Dedifferentiated amniotic fluid mesenchymal stem cell (primary cell): Measurements from ENCODE around the gene LSM5.

Experiments used
- DNase-seq: peaks from one replicate; pipeline ENCODE4 v3.0.0-alpha.2; 2016; ENCODE audit errors: extremely low spot score

LSM5 gene

DNA sequence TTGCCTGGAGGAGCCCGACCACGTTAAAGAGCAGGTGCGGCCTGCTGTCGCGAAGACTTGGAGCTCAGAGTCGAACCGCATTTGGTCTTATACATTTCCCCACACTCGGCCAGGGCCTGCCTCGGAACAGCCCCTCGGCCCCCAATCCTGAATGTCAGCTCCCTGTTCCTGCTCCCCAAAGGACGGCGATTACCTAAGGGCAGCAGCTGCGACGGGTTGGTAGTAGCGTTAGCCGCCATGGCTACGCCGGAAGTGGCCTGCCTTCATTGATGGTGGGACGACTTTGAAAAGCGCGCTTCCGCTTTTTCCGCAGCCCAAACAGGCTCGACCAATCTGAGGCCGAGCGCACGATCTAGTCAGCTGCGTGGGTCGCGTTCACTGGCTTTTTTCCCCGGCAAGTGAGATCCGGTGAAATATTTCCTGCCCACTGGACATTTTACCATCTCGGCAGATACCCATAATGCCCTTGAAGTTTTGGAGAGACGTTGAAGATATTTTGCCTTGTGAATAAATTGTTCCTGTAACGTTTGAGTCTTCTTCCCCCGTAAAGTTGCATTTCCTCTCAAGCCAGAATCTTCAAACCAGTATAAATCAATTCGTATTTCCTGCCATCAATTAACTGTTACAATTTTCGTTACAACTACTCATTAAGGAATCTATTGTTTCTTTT is at the start of gene LSM5:
Gene LSM5, minus strand, starts transcription at position 254 of the 670 bp plus-strand sequence. Its CDS starts 15 bp downstream, at position 239.
- DNase-seq: peak; percentile 95

- no peak for DNase-seq
These were observed 49.2 kb upstream of the LSM5 start for GRCh38 chr7:32539366-32539765.

GRCh38 chr7:32537760-32538159 is 47.6 kb upstream of the LSM5 start:
- no peak for DNase-seq

DNA sequence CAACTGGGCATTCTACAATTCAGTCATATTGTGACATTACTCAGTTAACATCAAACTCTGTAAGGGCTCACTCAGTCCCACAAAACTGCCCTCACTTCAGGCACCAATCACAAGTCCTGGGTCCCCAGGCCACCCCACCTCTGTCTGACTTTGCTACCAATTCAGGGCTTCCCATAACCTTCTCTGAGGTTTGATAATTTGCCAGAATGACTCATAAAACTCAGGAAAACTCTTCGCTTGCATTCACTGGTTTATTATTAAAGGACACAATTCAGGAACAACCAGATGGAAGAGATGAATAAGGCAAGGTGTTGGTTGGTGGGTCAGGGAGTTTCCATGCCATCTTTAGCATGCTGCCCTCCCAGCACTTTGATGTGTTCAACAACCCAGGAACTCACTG is 46.4 kb upstream of the LSM5 start:
- DNase-seq: no peak

GRCh38 chr7:32536016-32536415 is 45.8 kb upstream of the LSM5 start:
- no peak for DNase-seq

- DNase-seq: no peak
These were observed 45.1 kb upstream of the LSM5 start for GRCh38 chr7:32535162-32535702.

DNA sequence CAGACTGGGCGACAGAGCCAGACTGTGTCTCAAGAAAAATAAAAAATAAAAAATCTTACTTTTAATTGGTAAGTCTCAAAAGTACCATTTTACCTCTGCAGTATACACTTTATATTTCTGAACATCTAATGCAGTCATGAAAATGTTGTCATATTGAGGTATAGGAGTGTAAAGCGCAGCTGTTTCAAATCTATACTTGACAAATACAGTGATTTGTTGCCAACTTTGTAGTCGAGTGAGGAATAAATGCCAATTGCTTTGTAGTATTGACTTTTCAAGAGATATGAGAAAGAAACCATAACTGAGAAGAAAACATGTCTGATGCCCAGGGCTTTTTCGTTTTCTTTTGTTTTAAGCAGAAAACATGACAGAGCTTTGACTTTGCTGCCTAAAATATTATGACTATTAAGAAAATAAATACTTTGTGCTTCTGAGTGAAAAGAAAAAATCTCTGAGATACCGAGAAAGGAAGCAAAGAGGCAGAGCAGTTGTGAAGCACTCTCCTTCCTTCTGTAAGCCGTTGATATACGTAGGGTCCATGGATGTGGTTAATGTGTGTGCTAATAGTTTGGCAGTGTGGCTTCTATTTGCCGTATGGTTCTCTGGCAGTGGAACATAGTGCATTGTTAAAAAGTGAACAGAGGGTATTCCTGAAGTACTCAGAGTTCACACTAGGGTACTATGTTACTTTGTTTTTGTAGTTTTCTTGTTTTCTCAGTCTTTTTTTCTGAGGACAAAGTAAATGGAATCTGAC is 43.3 kb upstream of the LSM5 start:
- no peak for DNase-seq

DNA sequence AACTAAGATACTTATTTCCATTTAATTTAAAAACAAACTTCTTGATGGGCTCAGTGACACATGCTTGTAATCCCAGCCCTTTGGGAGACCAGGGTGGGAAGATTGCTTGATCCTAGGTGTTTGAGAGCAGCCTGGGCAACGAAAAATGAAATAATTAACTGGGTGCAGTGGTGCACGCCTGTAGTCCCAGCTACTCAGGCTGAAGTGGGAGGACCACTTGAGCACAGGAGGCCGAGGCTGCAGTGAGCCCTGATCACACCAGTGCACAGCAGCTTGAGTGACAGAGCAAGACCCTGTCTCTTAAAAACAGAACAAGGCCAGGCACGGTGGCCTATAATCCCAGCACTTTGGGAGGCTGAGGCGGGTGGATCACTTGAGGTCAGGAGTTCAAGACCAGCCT is 42.5 kb upstream of the LSM5 start:
- DNase-seq: no peak

DNA sequence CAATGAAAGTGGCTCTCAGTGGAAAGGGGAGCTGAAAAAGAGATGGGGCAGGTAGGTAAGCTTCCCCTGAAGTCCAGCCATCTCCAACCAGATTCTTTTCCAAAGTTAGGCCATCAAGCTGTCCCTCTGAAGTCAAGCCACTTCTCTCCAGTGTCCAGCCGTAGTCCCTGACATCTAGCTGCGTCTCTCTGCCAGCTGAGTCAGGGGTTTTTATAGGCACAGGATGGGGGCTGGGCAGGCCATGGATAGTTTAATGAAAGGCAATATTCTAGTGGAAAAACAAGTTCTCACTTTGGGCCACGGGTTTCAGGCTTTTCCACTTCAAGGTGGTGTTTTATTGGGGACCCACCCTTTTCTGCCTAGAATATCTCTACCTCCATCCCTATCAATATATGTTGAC is 41.9 kb upstream of the LSM5 start:
- no peak for DNase-seq

- DNase-seq: no peak
These were observed 41.2 kb upstream of the LSM5 start for GRCh38 chr7:32531402-32531801.

GRCh38 chr7:32525839-32526238 is 35.7 kb upstream of the LSM5 start:
- no peak for DNase-seq

DNA sequence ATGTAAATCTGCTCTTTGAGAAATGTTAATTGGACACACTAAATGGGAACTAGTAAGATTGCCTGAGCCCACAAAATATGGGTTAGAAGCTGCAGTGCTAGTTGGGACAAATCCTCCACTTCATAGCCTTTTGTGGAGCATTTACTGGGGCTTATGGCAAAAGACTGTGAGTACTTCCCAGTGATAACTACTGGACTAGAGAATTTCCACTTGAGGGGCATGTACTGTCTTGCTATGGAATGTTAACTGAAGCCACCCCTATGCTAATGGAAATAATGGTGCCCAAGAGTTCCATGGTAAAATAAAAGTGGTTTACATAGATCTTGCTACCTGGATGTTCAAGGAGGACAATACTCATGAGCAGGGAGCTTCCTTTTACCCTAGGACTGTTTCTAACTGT is 34.5 kb upstream of the LSM5 start:
- DNase-seq: no peak

GRCh38 chr7:32522746-32523530 is 32.8 kb upstream of the LSM5 start:
- no peak for DNase-seq

DNA sequence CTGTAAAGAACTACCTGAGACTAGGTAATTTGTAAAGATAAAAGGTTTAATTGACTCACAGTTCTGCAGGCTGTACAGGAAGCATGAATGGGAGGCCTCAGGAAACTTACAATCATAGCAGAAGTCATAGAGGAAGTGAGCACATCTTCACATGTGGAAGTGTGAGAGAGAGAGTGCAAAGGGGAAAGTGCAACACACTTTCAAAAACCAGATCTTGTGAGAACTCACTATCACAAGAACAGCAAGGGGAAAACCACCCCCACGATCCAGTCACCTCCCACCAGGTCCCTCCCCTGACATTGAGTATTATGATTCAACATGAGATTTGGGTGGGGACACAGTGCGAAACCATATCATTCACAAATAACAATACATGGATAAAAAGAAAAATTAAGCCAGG is 29.6 kb upstream of the LSM5 start:
- DNase-seq: no peak

DNA sequence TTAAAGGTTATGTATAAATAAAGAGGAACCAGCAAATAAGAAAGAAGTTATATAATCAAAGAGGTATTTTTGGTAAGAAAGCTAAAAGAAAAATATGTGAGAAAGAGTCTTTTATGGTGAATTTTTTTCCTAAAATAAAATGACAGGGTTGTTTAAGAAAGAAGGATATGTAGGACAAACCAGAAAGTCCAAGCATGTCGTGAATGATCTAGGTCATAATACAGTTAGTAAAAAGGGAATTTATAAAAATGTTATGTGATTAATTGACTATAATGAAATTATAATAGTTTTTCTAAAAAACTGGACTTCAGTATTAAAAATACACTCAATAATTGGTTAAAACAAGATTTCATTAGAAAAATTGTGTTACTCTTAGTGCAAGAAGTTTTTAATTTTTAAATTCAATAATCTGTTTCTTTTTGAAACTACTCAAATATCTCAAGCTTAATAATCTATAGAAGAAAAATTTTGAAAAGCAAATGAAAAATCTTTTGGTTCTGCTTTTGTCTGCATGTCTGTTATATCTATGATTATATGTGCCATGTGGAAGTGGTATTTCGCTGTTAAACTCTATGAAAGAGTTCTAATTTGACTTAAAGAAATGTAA is 28.5 kb upstream of the LSM5 start:
- DNase-seq: no peak

DNA sequence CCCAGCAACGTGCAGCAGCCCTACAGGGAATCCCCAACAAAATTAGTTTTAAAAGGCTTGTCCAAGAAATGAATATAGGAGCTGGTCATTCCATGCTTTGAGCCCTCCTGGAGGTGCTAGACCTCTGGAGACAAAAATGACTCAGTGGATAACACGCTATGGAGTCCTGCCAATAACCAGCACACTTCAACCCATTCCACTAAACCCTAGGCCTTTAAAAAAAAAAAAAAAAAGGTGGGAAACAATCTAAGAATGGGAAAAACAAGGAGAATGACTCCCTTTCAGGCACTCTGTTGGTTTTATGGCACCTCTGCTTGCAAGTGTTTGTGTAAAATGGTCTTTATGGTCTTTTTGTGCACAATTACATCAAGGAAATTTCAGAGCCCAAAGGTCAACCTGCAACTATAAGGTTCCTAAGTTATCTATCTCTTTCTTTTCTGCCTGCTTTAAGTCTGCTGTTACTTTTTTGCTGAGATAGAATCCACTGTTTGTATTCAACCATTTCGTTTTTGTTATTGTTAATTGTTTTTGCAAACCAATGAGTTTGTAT is 26.4 kb upstream of the LSM5 start:
- DNase-seq: no peak

DNA sequence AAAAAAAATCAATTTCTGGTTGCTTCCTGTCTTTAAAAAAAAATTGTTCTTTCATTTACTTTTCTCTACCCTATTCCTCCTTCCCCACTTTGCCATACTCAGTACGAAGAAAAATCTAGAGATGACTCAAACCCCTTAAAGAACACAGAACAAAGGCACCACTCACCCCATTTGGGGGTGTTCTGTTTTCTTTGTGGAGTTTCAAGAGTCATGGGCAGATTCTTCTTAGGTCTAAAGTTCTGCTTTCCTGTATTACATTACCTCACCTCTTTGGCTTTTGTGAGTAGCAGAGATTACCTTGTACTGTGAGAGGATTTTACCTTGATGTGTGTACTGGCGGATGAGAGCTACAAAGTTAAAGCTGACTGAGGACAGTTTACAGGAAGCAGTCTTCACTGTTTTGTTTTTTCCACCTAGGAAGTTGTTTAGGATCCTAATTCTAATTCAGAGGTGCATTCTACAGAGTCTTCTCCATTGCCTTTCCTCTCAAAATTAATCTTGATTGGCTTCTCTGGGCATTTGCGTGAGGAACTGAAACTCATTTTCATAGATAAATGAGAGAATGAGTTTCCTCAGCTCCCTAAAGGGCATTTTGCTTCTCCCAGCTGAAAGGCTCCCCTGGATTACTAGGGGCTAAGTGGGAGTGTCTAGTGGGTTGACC is 25.8 kb upstream of the LSM5 start:
- DNase-seq: no peak

DNA sequence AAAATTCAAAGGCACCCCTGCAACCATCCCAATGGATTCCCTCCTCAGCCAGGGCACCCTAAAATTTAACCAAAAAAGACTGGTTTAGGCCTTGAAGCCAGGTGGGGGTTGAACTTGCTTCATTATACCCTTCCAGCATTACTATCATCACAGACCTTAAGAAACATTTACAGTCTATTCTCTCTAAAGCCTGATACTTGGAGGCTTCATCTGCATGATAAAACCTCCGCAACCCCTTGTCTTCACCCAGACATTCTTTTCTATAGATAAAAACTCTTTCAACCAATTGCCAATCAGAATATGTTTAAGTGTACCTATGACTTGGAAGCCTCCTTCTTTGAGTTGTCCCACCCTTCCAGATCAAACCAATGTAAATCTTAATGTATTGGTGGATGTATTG is 23.0 kb upstream of the LSM5 start:
- DNase-seq: no peak

DNA sequence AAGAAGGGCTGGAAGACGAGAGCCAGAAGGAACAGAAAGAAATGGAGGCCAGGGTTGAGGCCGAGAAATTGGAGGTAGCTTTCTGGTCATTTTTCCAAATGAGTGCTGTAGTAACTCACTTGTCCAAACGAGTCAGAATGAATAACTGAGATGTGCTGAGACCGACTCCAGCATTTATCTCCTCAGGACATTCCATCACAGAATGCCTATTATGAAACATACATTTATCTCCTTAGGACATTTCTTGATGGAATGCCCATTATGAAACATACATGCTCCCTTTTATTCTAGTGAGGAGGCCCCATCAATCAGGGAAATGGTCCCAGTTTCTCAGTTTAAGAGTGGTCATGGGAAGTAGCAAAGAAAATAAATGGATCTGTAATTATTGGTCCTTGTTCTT is 21.6 kb upstream of the LSM5 start:
- no peak for DNase-seq

GRCh38 chr7:32507414-32507813 is 17.2 kb upstream of the LSM5 start:
- no peak for DNase-seq
